Endodermal cell (in vitro differentiated cells): ENCODE measurements around the gene FAM89B. TPM values are rescaled to one million over a fixed set of nuclear protein-coding genes. Genes with fewer than 3 reads are reported as not detected.
A peak's percentile ranks its signal among the peaks of the same experiment; 100 is the strongest.

Experiments
- DNase-seq: peaks from one replicate; pipeline ENCODE4 v3.0.0-alpha.2; 2017
- H3K27ac ChIP-seq: 2 replicates; pipeline ENCODE4 v1.5.1; 2013; ENCODE audit warnings: mild to moderate bottlenecking, low read depth, low read length, moderate library complexity
- H3K27me3 ChIP-seq: 2 replicates; pipeline ENCODE4 v1.6.1; 2013; ENCODE audit warnings: mild to moderate bottlenecking, low read length, moderate library complexity; ENCODE audit not compliant: insufficient read depth, control insufficient read depth, poor library complexity, severe bottlenecking
- H3K36me3 ChIP-seq: 2 replicates; pipeline ENCODE4 v1.7.0; 2013; ENCODE audit warnings: mild to moderate bottlenecking, low read length, moderate library complexity; ENCODE audit not compliant: control insufficient read depth, insufficient read depth
- H3K4me1 ChIP-seq: one replicate; pipeline ENCODE4 v1.7.0; 2013; ENCODE audit warnings: low read length; ENCODE audit not compliant: control insufficient read depth, insufficient read depth
- H3K4me3 ChIP-seq: 2 replicates; pipeline ENCODE4 v1.5.1; 2013; ENCODE audit warnings: mild to moderate bottlenecking, low read length, moderate library complexity
- H3K9ac ChIP-seq: 2 replicates; pipeline ENCODE4 v1.6.1; 2013; ENCODE audit warnings: mild to moderate bottlenecking, low read length, moderate library complexity; ENCODE audit not compliant: poor library complexity, severe bottlenecking; ENCODE audit errors: extremely low read depth
- H3K9me3 ChIP-seq: 2 replicates; pipeline ENCODE4 v1.6.1; 2013; ENCODE audit warnings: mild to moderate bottlenecking, low read length, moderate library complexity; ENCODE audit not compliant: control insufficient read depth
- H3K27ac Mint-ChIP-seq: 2 replicates; pipeline ENCODE4 v1.8.0; 2020; ENCODE audit warnings: mixed read lengths
- H3K27me3 Mint-ChIP-seq: 2 replicates; pipeline ENCODE4 v1.8.0; 2021; ENCODE audit warnings: mild to moderate bottlenecking, mixed read lengths; ENCODE audit not compliant: insufficient read depth
- H3K36me3 Mint-ChIP-seq: 2 replicates; pipeline ENCODE4 v1.8.0; 2020; ENCODE audit warnings: low read depth, mixed read lengths
- H3K4me1 Mint-ChIP-seq: 2 replicates; pipeline ENCODE4 v1.8.0; 2020; ENCODE audit warnings: mixed read lengths
- H3K4me3 Mint-ChIP-seq: 2 replicates; pipeline ENCODE4 v1.8.0; 2020; ENCODE audit warnings: mild to moderate bottlenecking, moderate library complexity, mixed read lengths
- H3K9me3 Mint-ChIP-seq: 2 replicates; pipeline ENCODE4 v1.8.0; 2020; ENCODE audit warnings: mild to moderate bottlenecking, mixed read lengths
- WGBS, 2 experiments: methylation state at CpG; one replicate each; pipeline versions ENCODE4 v1.1.5 to v1.1.7; 2013; ENCODE audit warnings: missing lambda C conversion rate in 2 of 2, mixed read lengths in 1 of 2; ENCODE audit not compliant: insufficient coverage in 1 of 2, insufficient read length in 1 of 2; 5-methylcytosine and 5-hydroxymethylcytosine counted together
- total RNA-seq, 2 donors: library from RNA; stranded (reverse); fragmentation: NEBNext Ultra II Directional in 1 of 2; extraction: Animal tissue kit (Norgen Biotek cat#: 25700) in 1 of 2; gene quantifications; 2 replicates in 1 of 2; 3 replicates in 1 of 2; pipeline ENCODE4 v1.2.1, GENCODE V29; 2021
- TF ChIP-seq, protein P1 (sequence below): fragments of 200-600 bp; sonication (generic); conservative IDR thresholded peaks from 2 replicates; pipeline ENCODE4 v1.5.0; 2021; ENCODE audit warnings: antibody characterized with exemption, mild to moderate bottlenecking

Gene FAM89B
- total RNA-seq, 2 donors from 2014 or later: 23.3 to 24.9 TPM

DNA sequence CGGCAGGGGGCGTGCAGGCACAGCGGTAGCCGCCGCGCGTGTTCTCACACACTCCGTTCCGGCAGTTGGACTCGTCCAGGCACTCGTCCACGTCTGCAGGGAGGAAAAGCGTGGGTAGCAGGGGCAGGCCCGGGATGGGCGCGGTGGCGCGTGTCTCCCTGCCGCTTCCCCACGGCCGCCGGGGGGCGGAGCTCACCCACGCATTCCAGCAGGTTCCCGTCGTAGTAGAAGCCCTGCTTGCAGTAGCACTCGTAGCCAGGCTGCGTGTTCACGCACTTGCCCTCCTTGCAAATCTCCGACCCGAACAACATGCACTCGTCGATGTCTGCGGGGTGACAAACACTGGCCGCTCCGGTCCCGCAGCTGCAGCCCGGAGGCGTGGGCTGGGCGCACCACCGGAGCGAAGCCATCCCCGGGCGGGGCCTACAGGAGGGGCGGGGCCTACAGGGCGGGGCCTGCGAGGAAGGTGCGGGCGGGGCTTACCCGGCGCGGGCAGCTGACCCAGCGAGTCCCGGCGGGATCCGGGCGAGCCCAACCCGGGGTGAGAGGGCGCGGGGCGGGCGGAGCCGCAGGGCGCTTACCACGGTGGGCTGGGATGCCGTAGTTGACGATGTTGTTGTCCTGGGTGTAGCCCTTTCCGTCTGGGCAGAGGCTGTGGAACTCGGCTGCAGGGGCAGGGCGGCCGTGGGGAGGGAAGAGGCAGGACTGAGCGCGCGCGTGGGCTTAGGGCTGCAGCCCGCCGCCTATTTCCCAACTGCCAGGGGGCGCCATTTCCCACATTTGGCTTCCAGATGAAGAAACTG lies 31.8 kb upstream of the FAM89B start:
- TF ChIP-seq, protein P1, sequence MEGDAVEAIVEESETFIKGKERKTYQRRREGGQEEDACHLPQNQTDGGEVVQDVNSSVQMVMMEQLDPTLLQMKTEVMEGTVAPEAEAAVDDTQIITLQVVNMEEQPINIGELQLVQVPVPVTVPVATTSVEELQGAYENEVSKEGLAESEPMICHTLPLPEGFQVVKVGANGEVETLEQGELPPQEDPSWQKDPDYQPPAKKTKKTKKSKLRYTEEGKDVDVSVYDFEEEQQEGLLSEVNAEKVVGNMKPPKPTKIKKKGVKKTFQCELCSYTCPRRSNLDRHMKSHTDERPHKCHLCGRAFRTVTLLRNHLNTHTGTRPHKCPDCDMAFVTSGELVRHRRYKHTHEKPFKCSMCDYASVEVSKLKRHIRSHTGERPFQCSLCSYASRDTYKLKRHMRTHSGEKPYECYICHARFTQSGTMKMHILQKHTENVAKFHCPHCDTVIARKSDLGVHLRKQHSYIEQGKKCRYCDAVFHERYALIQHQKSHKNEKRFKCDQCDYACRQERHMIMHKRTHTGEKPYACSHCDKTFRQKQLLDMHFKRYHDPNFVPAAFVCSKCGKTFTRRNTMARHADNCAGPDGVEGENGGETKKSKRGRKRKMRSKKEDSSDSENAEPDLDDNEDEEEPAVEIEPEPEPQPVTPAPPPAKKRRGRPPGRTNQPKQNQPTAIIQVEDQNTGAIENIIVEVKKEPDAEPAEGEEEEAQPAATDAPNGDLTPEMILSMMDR: peak; percentile 97

DNA sequence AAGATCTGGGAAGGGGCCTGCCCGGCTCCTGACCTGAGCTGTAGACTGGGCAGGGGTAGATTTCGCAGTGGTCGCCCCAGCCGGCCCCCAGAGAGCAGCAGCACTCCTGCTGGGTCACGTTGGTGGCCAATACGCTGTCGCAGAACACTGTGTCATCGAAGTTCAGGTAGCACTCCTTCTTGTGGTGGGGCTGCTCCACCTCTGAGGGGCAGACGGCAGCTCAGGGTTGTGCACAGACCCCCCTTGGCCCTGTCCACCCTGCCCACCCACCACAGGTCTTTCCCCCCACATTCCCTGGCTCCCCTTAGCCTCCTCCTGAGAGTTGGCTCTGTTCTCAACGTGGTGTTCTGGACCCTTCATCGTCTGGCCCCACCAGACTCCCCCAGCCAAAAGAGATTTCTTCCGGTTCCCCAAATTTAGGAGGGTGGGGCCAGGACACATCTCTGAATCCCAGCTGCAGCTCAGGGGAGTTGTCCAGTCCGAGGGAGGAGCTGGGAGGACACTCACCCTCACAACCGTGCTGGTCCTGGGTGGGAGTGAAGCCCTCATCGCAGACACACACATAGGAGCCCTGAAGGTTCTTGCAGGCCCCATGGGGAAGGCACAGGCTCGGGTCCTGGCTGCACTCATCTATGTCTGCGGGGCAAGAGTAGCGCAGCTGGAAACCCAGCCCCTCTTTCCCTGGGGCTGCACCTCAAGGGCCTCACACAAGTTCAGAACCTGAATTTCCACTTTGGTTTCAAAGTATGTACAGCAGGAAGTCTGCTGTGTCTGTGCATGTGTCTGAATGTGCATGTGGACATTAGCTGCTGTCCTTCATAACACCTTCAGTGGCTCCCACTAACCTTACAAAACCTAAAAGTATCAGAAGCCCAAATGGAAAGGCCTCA lies 31.0 kb upstream of the FAM89B start:
- Mint-ChIP-seq H3K4me1 (peaks cover 2% of the 10 kb centered on the region), H3K27me3 (peaks cover 78% of the 10 kb centered on the region), H3K9me3 (no peaks in the 10 kb centered on the region), H3K4me3 (peak overlapping the region; percentile 53), H3K36me3 (peaks cover 16% of the 10 kb centered on the region), H3K27ac (peak overlapping the region; percentile 58)
- Histone ChIP-seq H3K36me3 (peaks cover 7% of the 10 kb centered on the region), H3K27me3 (peaks cover 75% of the 10 kb centered on the region), H3K9me3 (no peaks in the 10 kb centered on the region), H3K27ac (no peak overlapping the region), H3K4me3 (peak overlapping the region; percentile 72), H3K4me1 (no peaks in the 10 kb centered on the region), H3K9ac (no peak overlapping the region)
- TF ChIP-seq, protein P1: no peak
- WGBS, 2 experiments: 61 to 64% methylated on average over 12 to 18 of the region's 18 CpGs
- no peak for DNase-seq

More for the DNA sequence above, 31.8 kb upstream of the FAM89B start:
- Histone ChIP-seq H3K27me3 (peaks cover 67% of the 10 kb centered on the region), H3K4me1 (no peaks in the 10 kb centered on the region), H3K27ac (no peak overlapping the region), H3K9ac (no peak overlapping the region), H3K36me3 (peaks cover 14% of the 10 kb centered on the region), H3K4me3 (peak overlapping the region; percentile 72), H3K9me3 (no peaks in the 10 kb centered on the region)
- H3K27ac Mint-ChIP-seq: peak overlapping the region; percentile 58
- H3K4me1 Mint-ChIP-seq: no peaks in the 10 kb centered on the region
- H3K4me3 Mint-ChIP-seq: peak overlapping the region; percentile 53
- no peaks in the 10 kb centered on the region for H3K9me3 Mint-ChIP-seq
- peak; percentile 99 for DNase-seq
- 3 to 5% methylated on average over 20 to 78 of the region's 78 CpGs for WGBS, 2 experiments
- H3K27me3 Mint-ChIP-seq: peaks cover 69% of the 10 kb centered on the region
- peaks cover 23% of the 10 kb centered on the region for H3K36me3 Mint-ChIP-seq

DNA sequence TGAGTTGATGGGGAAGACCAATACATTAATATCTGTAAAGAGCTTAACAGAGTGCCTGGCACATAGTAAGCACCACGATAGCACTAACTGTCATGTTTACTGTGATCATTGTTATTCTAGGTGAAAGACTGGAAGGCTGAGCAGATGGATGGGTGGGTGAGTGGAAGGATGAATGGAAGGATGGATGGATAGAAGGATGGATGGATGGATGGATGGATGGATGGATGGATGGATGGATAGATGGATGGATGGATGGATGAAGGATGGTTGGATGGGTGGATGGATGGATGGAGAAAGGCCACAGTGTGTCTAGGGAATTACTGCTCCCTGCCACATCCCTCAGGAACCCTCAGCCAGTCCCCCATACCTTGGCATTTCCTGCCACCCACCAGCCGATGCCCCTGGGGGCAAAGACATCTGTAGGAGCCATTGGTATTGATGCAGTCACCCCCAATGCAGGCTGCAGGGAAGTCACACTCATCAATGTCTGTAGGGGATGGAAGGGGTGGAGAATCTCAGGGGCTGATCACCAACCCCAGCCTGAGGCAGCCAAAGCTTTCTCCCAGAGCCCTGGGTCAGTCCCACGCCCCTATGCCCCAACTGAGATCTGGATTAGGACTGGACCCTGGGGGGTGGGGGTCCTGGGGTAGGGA lies 29.5 kb upstream of the FAM89B start:
- no peak overlapping the region for H3K4me3 ChIP-seq
- H3K36me3 ChIP-seq: peaks cover 7% of the 10 kb centered on the region
- Mint-ChIP-seq H3K4me3 (no peak overlapping the region), H3K9me3 (no peaks in the 10 kb centered on the region), H3K27me3 (peaks cover 88% of the 10 kb centered on the region), H3K4me1 (peaks cover 3% of the 10 kb centered on the region), H3K27ac (no peak overlapping the region), H3K36me3 (peaks cover 7% of the 10 kb centered on the region)
- H3K27me3 ChIP-seq: peaks cover 83% of the 10 kb centered on the region
- H3K9ac ChIP-seq: no peak overlapping the region
- H3K27ac ChIP-seq: no peak overlapping the region
- no peaks in the 10 kb centered on the region for H3K9me3 ChIP-seq
- TF ChIP-seq, protein P1: no peak
- WGBS, 2 experiments: 63 to 85% methylated on average over 1 to 3 of the region's 3 CpGs
- no peaks in the 10 kb centered on the region for H3K4me1 ChIP-seq
- DNase-seq: no peak
